ENCODE results near the gene IQSEC3. TPM values are rescaled to one million over a fixed set of nuclear protein-coding genes. Genes with fewer than 3 reads are reported as not detected.

IQSEC3 gene
- total and polyA plus RNA-seq, 4 donors = 0.29 to 7.5 (median 1.5) TPM

- DNase-seq (no peak), ATAC-seq (ENCODE audit: insufficient read depth, low FRiP score) (no peak)
- H3K4me1 ChIP-seq (ENCODE audit: control insufficient read depth in 5 of 5, insufficient read depth in 5 of 5, low read length in 5 of 5) = no peaks in the 10 kb centered on the region
- no peak overlapping the region for H3K4me3 ChIP-seq
- H3K27me3 ChIP-seq (ENCODE audit: control insufficient read depth in 3 of 3, insufficient read depth in 3 of 3, low read length in 2 of 3) = no peaks in the 10 kb centered on the region
- H3K9me3 ChIP-seq (ENCODE audit: control insufficient read depth in 4 of 4, insufficient read depth in 3 of 4, low read length in 3 of 4) = peaks cover 0 to 2% (median 0%) of the 10 kb centered on the region in 4 donors
- 79 to 80% methylated on average over 8 of the region's 8 CpGs for WGBS, 2 donors
- no peak for TF ChIP-seq CTCF (IDR thresholded peaks at IDR 0.05; ENCODE audit: control extremely low read depth, extremely low read depth)
- H3K9ac ChIP-seq (ENCODE audit: insufficient read depth in 1 of 2, low read length in 2 of 2) = no peak overlapping the region
- no peak overlapping the region for H3K27ac ChIP-seq (ENCODE audit: low read depth in 1 of 2, low read length in 1 of 2)
- no peaks in the 10 kb centered on the region for H3K36me3 ChIP-seq (ENCODE audit: control insufficient read depth in 4 of 4, insufficient read depth in 4 of 4, low read length in 4 of 4)
Measured at GRCh38 chr12:117816-118345, 51.3 kb downstream of the IQSEC3 start.

- Histone ChIP-seq H3K36me3 (ENCODE audit: control insufficient read depth in 4 of 4, insufficient read depth in 4 of 4, low read length in 4 of 4) (no peaks in the 10 kb centered on the region), H3K9me3 (ENCODE audit: control insufficient read depth in 4 of 4, insufficient read depth in 3 of 4, low read length in 3 of 4) (peaks cover 0 to 2% (median 0%) of the 10 kb centered on the region in 4 donors), H3K4me1 (ENCODE audit: control insufficient read depth in 5 of 5, insufficient read depth in 5 of 5, low read length in 5 of 5) (no peaks in the 10 kb centered on the region), H3K27me3 (ENCODE audit: control insufficient read depth in 3 of 3, insufficient read depth in 3 of 3, low read length in 2 of 3) (no peaks in the 10 kb centered on the region), H3K4me3 (no peak overlapping the region), H3K9ac (ENCODE audit: insufficient read depth in 1 of 2, low read length in 2 of 2) (no peak overlapping the region), H3K27ac (ENCODE audit: low read depth in 1 of 2, low read length in 1 of 2) (no peak overlapping the region)
- DNase-seq = no peak
- ATAC-seq (ENCODE audit: insufficient read depth, low FRiP score) = no peak
- TF ChIP-seq CTCF (IDR thresholded peaks at IDR 0.05; ENCODE audit: control extremely low read depth, extremely low read depth) = no peak
- 67 to 78% methylated on average over 4 of the region's 4 CpGs for WGBS, 2 donors
Measured at GRCh38 chr12:118591-118990, 52.0 kb downstream of the IQSEC3 start.

- TF ChIP-seq CTCF (IDR thresholded peaks at IDR 0.05; ENCODE audit: control extremely low read depth, extremely low read depth) = no peak
- Histone ChIP-seq H3K27me3 (ENCODE audit: control insufficient read depth in 3 of 3, insufficient read depth in 3 of 3, low read length in 2 of 3) (no peaks in the 10 kb centered on the region), H3K27ac (ENCODE audit: low read depth in 1 of 2, low read length in 1 of 2) (no peak overlapping the region), H3K36me3 (ENCODE audit: control insufficient read depth in 4 of 4, insufficient read depth in 4 of 4, low read length in 4 of 4) (no peaks in the 10 kb centered on the region), H3K9me3 (ENCODE audit: control insufficient read depth in 4 of 4, insufficient read depth in 3 of 4, low read length in 3 of 4) (peaks cover 0 to 4% (median 0%) of the 10 kb centered on the region in 4 donors), H3K4me1 (ENCODE audit: control insufficient read depth in 5 of 5, insufficient read depth in 5 of 5, low read length in 5 of 5) (no peaks in the 10 kb centered on the region), H3K9ac (ENCODE audit: insufficient read depth in 1 of 2, low read length in 2 of 2) (no peak overlapping the region), H3K4me3 (no peak overlapping the region)
- DNase-seq = no peak
- no peak for ATAC-seq (ENCODE audit: insufficient read depth, low FRiP score)
- WGBS, 2 donors = 64 to 80% methylated on average over 6 of the region's 6 CpGs
Measured at GRCh38 chr12:120951-121350, 54.4 kb downstream of the IQSEC3 start.

GRCh38 chr12:121647-122046, 55.1 kb downstream of the IQSEC3 start:
- Histone ChIP-seq H3K4me1 (ENCODE audit: control insufficient read depth in 5 of 5, insufficient read depth in 5 of 5, low read length in 5 of 5) (no peaks in the 10 kb centered on the region), H3K36me3 (ENCODE audit: control insufficient read depth in 4 of 4, insufficient read depth in 4 of 4, low read length in 4 of 4) (no peaks in the 10 kb centered on the region), H3K27me3 (ENCODE audit: control insufficient read depth in 3 of 3, insufficient read depth in 3 of 3, low read length in 2 of 3) (no peaks in the 10 kb centered on the region), H3K9me3 (ENCODE audit: control insufficient read depth in 4 of 4, insufficient read depth in 3 of 4, low read length in 3 of 4) (peaks cover 0 to 4% (median 0%) of the 10 kb centered on the region in 4 donors), H3K4me3 (no peak overlapping the region), H3K9ac (ENCODE audit: insufficient read depth in 1 of 2, low read length in 2 of 2) (no peak overlapping the region), H3K27ac (ENCODE audit: low read depth in 1 of 2, low read length in 1 of 2) (no peak overlapping the region)
- TF ChIP-seq CTCF (IDR thresholded peaks at IDR 0.05; ENCODE audit: control extremely low read depth, extremely low read depth) = no peak
- no peak for ATAC-seq (ENCODE audit: insufficient read depth, low FRiP score)
- no peak for DNase-seq
- WGBS, 2 donors = 84 to 94% methylated on average over 11 of the region's 11 CpGs
